ENCODE results near the gene ATP11A. TPM values are rescaled to one million over a fixed set of nuclear protein-coding genes. Genes with fewer than 3 reads are reported as not detected.
"Not testable (repeated sequence)": the region's sequence is repeated elsewhere in the genome, so short reads cannot be mapped to it uniquely, and the experiment has no call there.

Gene ATP11A
- total RNA-seq, 1 experiment from 2014 or later = 14.4 TPM

- no peak for DNase-seq (ENCODE audit: low read depth, low spot score)
- in situ Hi-C loops (cut with HindIII; ENCODE audit: low pct_unique_long_range_greater_than_20kb, low sequenced_read_pairs) = no loop called here
Measured at GRCh38 chr13:112785483-112785856, 95.6 kb downstream of the ATP11A start.

GRCh38 chr13:112786810-112787209, 97.0 kb downstream of the ATP11A start:
- DNase-seq (ENCODE audit: low read depth, low spot score); in situ Hi-C loops (cut with HindIII; ENCODE audit: low pct_unique_long_range_greater_than_20kb, low sequenced_read_pairs): not testable (repeated sequence)

- no peak for DNase-seq (ENCODE audit: low read depth, low spot score)
- in situ Hi-C loops (cut with HindIII; ENCODE audit: low pct_unique_long_range_greater_than_20kb, low sequenced_read_pairs) = no loop called here
Measured at GRCh38 chr13:112790735-112791641, 101.2 kb downstream of the ATP11A start.

GRCh38 chr13:112791663-112792440, 102.0 kb downstream of the ATP11A start:
- no peak for DNase-seq (ENCODE audit: low read depth, low spot score)
- in situ Hi-C loops (cut with HindIII; ENCODE audit: low pct_unique_long_range_greater_than_20kb, low sequenced_read_pairs) = no loop called here

GRCh38 chr13:112792511-112792910, 102.7 kb downstream of the ATP11A start:
- in situ Hi-C loops (cut with HindIII; ENCODE audit: low pct_unique_long_range_greater_than_20kb, low sequenced_read_pairs) = no loop called here
- DNase-seq (ENCODE audit: low read depth, low spot score) = no peak

GRCh38 chr13:112793545-112794445, 104.0 kb downstream of the ATP11A start:
- DNase-seq (ENCODE audit: low read depth, low spot score) = no peak
- in situ Hi-C loops (cut with HindIII; ENCODE audit: low pct_unique_long_range_greater_than_20kb, low sequenced_read_pairs) = no loop called here

GRCh38 chr13:112795277-112795676, 105.4 kb downstream of the ATP11A start:
- in situ Hi-C loops (cut with HindIII; ENCODE audit: low pct_unique_long_range_greater_than_20kb, low sequenced_read_pairs) = no loop called here
- DNase-seq (ENCODE audit: low read depth, low spot score) = no peak

- DNase-seq (ENCODE audit: low read depth, low spot score) = no peak
- in situ Hi-C loops (cut with HindIII; ENCODE audit: low pct_unique_long_range_greater_than_20kb, low sequenced_read_pairs) = no loop called here
Measured at GRCh38 chr13:112796190-112796915, 106.5 kb downstream of the ATP11A start.

GRCh38 chr13:112799394-112799793, 109.6 kb downstream of the ATP11A start:
- DNase-seq (ENCODE audit: low read depth, low spot score) = peak; percentile 20
- in situ Hi-C loops (cut with HindIII; ENCODE audit: low pct_unique_long_range_greater_than_20kb, low sequenced_read_pairs) = no loop called here

GRCh38 chr13:112800057-112800456, 110.2 kb downstream of the ATP11A start:
- no peak for DNase-seq (ENCODE audit: low read depth, low spot score)
- in situ Hi-C loops (cut with HindIII; ENCODE audit: low pct_unique_long_range_greater_than_20kb, low sequenced_read_pairs) = no loop called here

GRCh38 chr13:112800807-112801206, 111.0 kb downstream of the ATP11A start:
- in situ Hi-C loops (cut with HindIII; ENCODE audit: low pct_unique_long_range_greater_than_20kb, low sequenced_read_pairs) = not testable (repeated sequence)

GRCh38 chr13:112802802-112803195, 113.0 kb downstream of the ATP11A start:
- no peak for DNase-seq (ENCODE audit: low read depth, low spot score)
- in situ Hi-C loops (cut with HindIII; ENCODE audit: low pct_unique_long_range_greater_than_20kb, low sequenced_read_pairs) = no loop called here

More at GRCh38 chr13:112800807-112801206, 111.0 kb downstream of the ATP11A start:
- DNase-seq (ENCODE audit: low read depth, low spot score) = not testable (repeated sequence)

GRCh38 chr13:112803422-112803821, 113.6 kb downstream of the ATP11A start:
- in situ Hi-C loops (cut with HindIII; ENCODE audit: low pct_unique_long_range_greater_than_20kb, low sequenced_read_pairs) = no loop called here
- DNase-seq (ENCODE audit: low read depth, low spot score) = no peak

GRCh38 chr13:112804374-112804773, 114.5 kb downstream of the ATP11A start:
- in situ Hi-C loops (cut with HindIII; ENCODE audit: low pct_unique_long_range_greater_than_20kb, low sequenced_read_pairs) = no loop called here
- no peak for DNase-seq (ENCODE audit: low read depth, low spot score)

- DNase-seq (ENCODE audit: low read depth, low spot score) = no peak
- in situ Hi-C loops (cut with HindIII; ENCODE audit: low pct_unique_long_range_greater_than_20kb, low sequenced_read_pairs) = no loop called here
Measured at GRCh38 chr13:112806739-112807652, 117.2 kb downstream of the ATP11A start.
